NCI-H1436 (cell line): ENCODE measurements around the gene IER3.

ENCODE experiments used
- DNase-seq: peaks from one replicate; lab custom pipeline; 2025; lab: John Stamatoyannopoulos, UW

The IER3 gene

GRCh38 chr6:30747902-30748769 lies 3.8 kb upstream of the IER3 start:
- no peak for DNase-seq

GRCh38 chr6:30747300-30747687 lies 2.9 kb upstream of the IER3 start:
- no peak for DNase-seq

GRCh38 chr6:30743099-30744053 lies 971 bp downstream of the IER3 start:
- no peak for DNase-seq

GRCh38 chr6:30742316-30743098 lies 1.8 kb downstream of the IER3 start, which contains the start of gene FLOT1:
FLOT1 (minus strand) TSS chr6:30742687; CDS start chr6:30742189, 498 bp downstream.
- peak; percentile 77 for DNase-seq

GRCh38 chr6:30741789-30742315 lies 2.5 kb downstream of the IER3 start:
- no peak for DNase-seq

- DNase-seq = no peak
Observed at GRCh38 chr6:30741063-30741779, 3.1 kb downstream of the IER3 start.

- no peak for DNase-seq
Observed at GRCh38 chr6:30740540-30740870, 3.8 kb downstream of the IER3 start.

- no peak for DNase-seq
Observed at GRCh38 chr6:30738532-30738931, 5.8 kb downstream of the IER3 start.

- DNase-seq = no peak
Observed at GRCh38 chr6:30735668-30736314, 8.6 kb downstream of the IER3 start.

GRCh38 chr6:30732237-30732943 lies 12.0 kb downstream of the IER3 start:
- no peak for DNase-seq

GRCh38 chr6:30730601-30731435 lies 13.5 kb downstream of the IER3 start:
- peak; percentile 77 for DNase-seq

GRCh38 chr6:30727920-30728553 lies 16.3 kb downstream of the IER3 start:
- no peak for DNase-seq

- DNase-seq = no peak
Observed at GRCh38 chr6:30726506-30727413, 17.6 kb downstream of the IER3 start.

GRCh38 chr6:30725713-30726505 lies 18.4 kb downstream of the IER3 start:
- no peak for DNase-seq

GRCh38 chr6:30724906-30725667 lies 19.3 kb downstream of the IER3 start:
- no peak for DNase-seq
